Neuron (in vitro differentiated cells): ENCODE data around the gene SRPK1.
"Not testable (repeated sequence)": the region's sequence is repeated elsewhere in the genome, so short reads cannot be mapped to it uniquely, and the experiment has no call there.

Experiments
- H2AFZ ChIP-seq: one replicate; pipeline ENCODE4 v1.6.1; 2013; ENCODE audit warnings: low read depth, mild to moderate bottlenecking, inconsistent platforms, low read length, moderate library complexity
- H3K27me3 ChIP-seq: one replicate; pipeline ENCODE4 v1.6.1; 2013; ENCODE audit warnings: low read length; ENCODE audit not compliant: insufficient read depth
- H3K36me3 ChIP-seq: one replicate; pipeline ENCODE4 v1.6.1; 2013; ENCODE audit warnings: low read length; ENCODE audit not compliant: insufficient read depth
- H3K4me1 ChIP-seq: one replicate; pipeline ENCODE4 v1.6.1; 2013; ENCODE audit warnings: low read length; ENCODE audit not compliant: insufficient read depth
- H3K4me3 ChIP-seq: 2 replicates; pipeline ENCODE4 v1.5.1; 2013; ENCODE audit warnings: mild to moderate bottlenecking, low read length, moderate library complexity
- H3K9me3 ChIP-seq: one replicate; pipeline ENCODE4 v1.6.1; 2013; ENCODE audit warnings: low read length

The SRPK1 gene

DNA sequence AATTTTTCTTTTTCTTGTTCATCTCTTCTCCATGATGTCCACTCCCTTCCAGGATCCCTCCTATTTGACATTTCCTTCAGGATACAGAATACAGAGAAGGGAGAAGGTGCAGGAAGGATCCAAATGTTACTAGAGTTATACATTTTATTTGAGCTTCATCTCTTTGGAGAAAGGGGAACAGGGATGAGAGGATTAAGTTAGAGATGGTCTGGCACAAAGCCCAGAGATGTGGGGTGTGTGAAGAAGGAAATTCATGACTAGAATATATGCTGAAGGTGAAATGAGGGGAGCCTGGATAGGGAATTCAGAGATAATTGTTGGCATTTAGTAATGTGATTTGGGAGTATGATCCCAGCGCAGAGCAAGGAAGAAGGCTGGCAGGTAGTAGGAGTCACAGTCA lies 22.5 kb upstream of the SRPK1 start:
- no peaks in the 10 kb centered on the region for H3K36me3 ChIP-seq
- no peaks in the 10 kb centered on the region for H3K27me3 ChIP-seq
- H2AFZ ChIP-seq: no peak overlapping the region
- H3K9me3 ChIP-seq: no peaks in the 10 kb centered on the region
- H3K4me1 ChIP-seq: no peaks in the 10 kb centered on the region
- no peak overlapping the region for H3K4me3 ChIP-seq

DNA sequence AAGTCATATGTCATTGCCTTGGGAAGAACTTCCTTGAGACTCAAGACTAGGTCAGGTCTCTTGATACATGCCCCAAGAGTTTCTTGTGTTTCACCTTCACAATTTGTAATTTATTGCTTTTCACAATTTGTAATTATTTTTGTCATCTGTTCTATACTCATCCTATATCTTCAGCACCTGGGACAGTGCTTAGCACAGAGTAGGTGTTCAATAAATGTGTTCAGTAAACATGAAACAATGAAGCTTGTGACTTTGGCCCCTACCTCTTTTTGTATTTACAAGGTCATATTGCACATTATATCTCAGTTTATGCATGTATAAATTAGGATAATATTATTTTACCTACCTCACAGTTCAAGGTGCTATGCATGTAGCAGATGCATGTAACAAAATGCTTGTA lies 21.5 kb upstream of the SRPK1 start:
- H3K4me3 ChIP-seq: no peak overlapping the region
- no peaks in the 10 kb centered on the region for H3K4me1 ChIP-seq
- no peaks in the 10 kb centered on the region for H3K27me3 ChIP-seq
- H3K9me3 ChIP-seq: no peaks in the 10 kb centered on the region
- H2AFZ ChIP-seq: no peak overlapping the region
- H3K36me3 ChIP-seq: no peaks in the 10 kb centered on the region

DNA sequence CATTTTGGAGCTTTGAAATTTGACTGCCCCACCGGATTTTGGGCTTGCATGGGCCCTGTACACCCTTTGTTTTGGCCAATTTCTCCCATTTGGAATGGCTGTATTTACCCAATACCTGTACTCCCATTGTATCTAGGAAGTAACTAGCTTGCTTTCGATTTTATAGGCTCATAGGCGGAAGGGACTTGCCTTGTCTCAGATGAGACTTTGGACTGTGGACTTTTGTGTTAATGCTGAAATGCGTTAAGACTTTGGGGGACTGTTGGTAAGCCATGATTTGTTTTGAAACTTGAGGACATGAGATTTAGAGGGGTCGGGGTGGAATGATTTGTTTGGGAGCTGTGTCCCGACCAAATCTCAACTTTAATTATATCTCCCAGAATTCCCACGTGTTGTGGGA lies 20.3 kb upstream of the SRPK1 start:
- H2AFZ ChIP-seq, H3K4me1 ChIP-seq, H3K36me3 ChIP-seq, H3K9me3 ChIP-seq, H3K4me3 ChIP-seq, H3K27me3 ChIP-seq: not testable (repeated sequence)

DNA sequence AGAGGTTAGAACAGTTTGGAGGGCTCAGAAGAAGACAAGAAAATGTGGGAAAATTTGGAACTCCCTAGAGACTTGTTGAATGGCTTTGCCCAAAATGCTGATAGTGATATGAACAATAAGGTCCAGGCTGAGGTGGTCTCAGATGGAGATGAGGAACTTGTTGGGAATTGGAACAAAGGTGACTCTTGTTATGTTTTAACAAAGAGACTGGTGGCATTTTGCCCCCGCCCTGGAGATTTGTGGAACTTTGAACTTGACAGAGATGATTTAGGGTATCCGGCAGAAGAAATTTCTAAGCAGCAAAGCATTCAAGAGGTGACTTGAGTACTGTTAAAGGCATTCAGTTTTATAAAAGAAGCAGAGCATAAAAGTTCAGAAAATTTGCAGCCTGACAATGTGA lies 19.1 kb upstream of the SRPK1 start:
- not testable (repeated sequence) for H2AFZ ChIP-seq, H3K4me1 ChIP-seq, H3K36me3 ChIP-seq, H3K27me3 ChIP-seq, H3K4me3 ChIP-seq, H3K9me3 ChIP-seq

DNA sequence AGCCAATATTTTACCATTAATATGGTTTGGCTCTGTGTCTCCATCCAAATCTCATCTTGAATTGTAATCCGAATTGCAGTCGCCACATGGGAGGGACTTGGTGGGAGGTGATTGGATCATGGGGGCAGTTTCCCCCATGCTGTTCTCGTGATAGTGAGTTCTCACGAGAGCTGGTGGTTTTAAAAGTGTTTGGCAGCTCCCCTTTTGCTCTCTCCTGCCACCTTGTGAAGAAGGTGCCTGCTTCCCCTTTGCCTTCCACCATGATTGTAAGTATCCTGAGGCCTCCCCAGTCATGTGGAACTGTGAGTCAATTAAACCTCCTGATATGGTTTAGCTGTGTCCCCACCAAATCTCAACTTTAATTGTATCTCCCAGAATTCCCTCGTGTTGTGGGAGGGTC lies 18.4 kb upstream of the SRPK1 start:
- H3K9me3 ChIP-seq, H3K36me3 ChIP-seq, H3K27me3 ChIP-seq, H3K4me3 ChIP-seq, H3K4me1 ChIP-seq, H2AFZ ChIP-seq: not testable (repeated sequence)

DNA sequence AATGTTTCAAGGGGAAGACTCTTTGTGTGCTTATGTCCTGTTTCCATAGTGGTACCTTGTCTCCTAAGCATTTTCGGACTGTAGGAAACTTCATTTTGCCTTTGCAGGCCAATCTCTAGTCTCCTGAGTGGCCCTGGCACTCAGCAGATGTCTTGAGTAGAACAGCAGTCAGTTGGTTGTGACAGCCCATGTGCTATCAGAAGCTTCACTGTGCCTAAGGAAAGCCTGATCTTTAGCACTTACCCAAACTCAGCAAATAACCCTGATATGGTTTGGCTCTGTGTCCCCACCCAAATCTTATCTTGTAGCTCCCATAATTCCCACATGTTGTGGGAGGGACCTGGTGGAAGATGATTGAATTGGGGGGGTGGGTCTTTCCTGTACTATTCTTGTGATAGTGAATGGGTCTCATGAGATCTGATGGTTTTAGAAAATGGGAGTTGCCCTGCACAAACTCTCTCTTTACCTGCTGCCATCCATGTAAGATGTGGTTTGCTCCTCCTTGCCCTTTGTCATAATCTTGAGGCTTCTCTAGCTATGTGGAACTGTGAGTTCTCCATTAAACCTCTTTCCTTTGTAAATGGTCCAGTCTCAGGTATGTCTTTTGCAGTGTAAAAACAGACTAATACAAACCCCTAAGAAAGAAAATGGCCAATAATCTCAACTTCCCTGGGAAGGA lies 15.9 kb upstream of the SRPK1 start:
- Histone ChIP-seq H2AFZ (no peak overlapping the region), H3K9me3 (peaks cover 2% of the 10 kb centered on the region), H3K4me1 (no peaks in the 10 kb centered on the region), H3K27me3 (no peaks in the 10 kb centered on the region), H3K36me3 (no peaks in the 10 kb centered on the region), H3K4me3 (no peak overlapping the region)

DNA sequence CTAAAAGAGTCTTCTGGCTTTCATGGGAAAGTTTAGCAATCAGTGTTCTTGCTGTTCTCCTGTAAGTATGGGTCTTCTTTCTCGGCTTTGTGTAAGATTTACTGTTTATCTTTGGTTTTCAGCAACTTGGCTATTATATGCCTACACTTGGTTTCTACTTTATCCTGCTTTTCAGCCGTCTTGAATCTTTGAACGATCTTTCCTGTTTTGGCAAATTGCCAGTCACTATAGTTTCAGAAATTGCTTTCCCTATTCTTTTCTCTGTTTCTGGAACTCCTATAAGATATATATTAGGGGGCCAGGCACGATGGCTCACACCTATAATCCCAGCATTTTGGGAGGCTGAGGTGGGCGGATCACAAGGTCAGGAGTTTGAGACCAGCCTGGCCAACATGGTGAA lies 14.6 kb upstream of the SRPK1 start:
- Histone ChIP-seq H3K9me3 (peaks cover 2% of the 10 kb centered on the region), H2AFZ (no peak overlapping the region), H3K27me3 (no peaks in the 10 kb centered on the region), H3K4me1 (no peaks in the 10 kb centered on the region), H3K4me3 (no peak overlapping the region), H3K36me3 (no peaks in the 10 kb centered on the region)

DNA sequence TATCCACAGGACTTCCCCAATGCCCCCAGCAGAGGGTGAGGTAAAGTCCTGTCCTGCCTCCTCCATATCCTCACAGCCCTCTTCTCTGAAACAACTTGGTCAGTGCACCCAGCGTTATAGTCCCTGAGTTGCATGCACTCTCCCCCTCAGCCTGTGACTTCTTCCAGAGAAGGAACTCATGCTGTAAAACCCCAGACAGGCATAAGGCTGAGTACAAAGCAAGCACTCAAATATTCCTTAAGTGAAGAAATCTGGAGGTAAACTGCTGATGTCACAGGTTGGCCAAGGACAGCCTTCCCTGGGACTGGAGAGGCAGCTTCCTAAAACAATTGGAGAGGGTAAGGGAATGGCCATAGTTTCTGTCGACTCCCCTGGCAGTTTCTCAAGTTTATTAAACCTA lies 12.9 kb upstream of the SRPK1 start:
- H3K27me3 ChIP-seq: no peaks in the 10 kb centered on the region
- no peak overlapping the region for H3K4me3 ChIP-seq
- no peaks in the 10 kb centered on the region for H3K4me1 ChIP-seq
- no peaks in the 10 kb centered on the region for H3K36me3 ChIP-seq
- H2AFZ ChIP-seq: no peak overlapping the region
- H3K9me3 ChIP-seq: peaks cover 2% of the 10 kb centered on the region

DNA sequence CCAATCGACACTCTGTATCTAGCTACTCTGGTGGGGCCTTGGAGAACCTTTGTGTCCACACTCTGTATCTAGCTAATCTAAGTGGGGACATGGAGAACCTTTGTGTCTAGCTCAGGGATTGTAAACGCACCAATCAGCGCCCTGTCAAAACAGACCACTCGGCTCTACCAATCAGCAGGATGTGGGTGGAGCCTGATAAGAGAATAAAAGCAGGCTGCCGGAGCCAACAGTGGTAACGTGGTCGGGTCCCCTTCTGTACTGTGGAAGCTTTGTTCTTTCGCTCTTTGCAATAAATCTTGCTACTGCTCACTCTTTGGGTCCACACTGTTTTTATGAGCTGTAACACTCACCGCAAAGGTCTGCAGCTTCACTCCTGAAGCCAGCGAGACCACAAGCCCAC lies 11.0 kb upstream of the SRPK1 start:
- H3K27me3 ChIP-seq, H3K4me3 ChIP-seq, H3K36me3 ChIP-seq, H3K9me3 ChIP-seq, H3K4me1 ChIP-seq, H2AFZ ChIP-seq: not testable (repeated sequence)

DNA sequence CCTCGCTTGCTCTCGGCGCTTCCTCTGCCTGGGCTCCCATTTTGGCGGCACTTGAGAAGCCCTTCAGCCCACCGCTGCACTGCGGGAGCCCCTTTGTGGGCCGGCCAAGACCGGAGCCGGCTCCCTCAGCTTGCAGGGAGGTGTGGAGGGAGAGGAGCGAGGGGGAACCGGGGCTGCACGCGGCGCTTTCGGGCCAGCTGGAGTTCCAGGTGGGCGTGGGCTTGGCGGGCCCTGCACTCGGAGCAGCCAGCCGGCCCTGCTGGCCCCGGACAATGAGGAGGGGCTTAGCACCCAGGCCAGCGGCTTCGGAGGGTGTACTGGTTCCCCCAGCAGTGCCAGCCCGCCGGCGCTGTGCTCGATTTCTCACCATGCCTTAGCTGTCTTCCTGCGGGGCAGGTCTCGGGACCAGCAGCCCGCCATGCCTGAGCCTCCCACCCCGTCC lies 10.2 kb upstream of the SRPK1 start:
- Histone ChIP-seq H3K9me3 (no peaks in the 10 kb centered on the region), H2AFZ (no peak overlapping the region), H3K36me3 (no peaks in the 10 kb centered on the region), H3K4me1 (no peaks in the 10 kb centered on the region), H3K4me3 (no peak overlapping the region), H3K27me3 (no peaks in the 10 kb centered on the region)

DNA sequence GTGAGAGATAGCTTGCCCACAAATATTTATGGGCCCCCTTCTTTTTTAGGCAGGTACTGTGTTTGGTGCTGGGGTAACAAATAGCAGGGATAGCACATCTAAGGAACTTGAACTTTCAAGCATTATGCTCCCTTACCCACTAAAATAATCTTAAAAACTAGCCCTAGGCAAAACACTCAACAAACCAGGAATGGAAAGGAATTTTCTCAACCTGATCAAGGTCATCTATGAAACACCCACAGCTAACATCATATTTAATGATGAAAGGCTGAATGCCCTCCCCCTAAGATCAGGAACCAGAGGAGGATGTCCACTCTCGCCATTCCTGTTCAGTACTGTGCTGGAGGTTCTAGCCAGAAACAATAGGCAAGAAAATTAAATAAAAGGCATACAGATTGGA lies 8.7 kb upstream of the SRPK1 start:
- Histone ChIP-seq H3K4me3 (no peak overlapping the region), H3K36me3 (no peaks in the 10 kb centered on the region), H3K27me3 (no peaks in the 10 kb centered on the region), H3K4me1 (no peaks in the 10 kb centered on the region), H2AFZ (no peak overlapping the region), H3K9me3 (no peaks in the 10 kb centered on the region)

DNA sequence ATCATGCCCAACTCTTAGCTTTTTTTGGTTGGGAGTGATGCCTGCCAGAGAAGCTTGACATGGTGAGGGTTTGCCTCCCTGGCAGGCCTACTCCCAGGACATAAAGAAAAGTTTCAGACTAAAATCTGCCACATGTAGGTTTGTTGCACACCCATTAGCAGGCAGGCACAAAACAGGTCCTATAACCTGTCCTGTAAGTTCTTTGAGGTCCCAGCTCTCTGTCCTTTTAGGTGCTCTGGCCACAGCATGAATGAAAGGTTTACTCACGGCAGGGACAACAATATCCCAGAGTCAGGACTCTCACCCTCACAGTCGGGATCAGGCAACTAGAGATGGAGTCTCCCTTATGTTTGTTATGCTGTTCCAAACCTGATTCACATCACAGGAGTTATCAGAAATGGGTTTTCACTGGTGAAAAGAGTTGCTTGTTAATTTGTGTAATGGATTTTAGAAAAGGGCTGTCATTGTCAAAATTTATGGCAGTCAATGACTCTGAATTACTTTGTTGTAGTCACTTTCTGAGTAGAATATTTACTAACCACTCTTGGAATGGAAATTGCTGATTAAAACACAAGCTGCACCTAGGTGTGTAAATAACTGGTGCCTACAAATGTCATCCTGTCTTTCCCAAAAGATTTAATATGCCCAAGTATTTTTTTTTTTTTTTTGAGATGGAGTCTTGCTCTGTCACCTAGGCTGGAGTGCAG lies 5.8 kb upstream of the SRPK1 start:
- Histone ChIP-seq H3K4me3 (no peak overlapping the region), H3K27me3 (no peaks in the 10 kb centered on the region), H3K36me3 (no peaks in the 10 kb centered on the region), H3K9me3 (no peaks in the 10 kb centered on the region), H2AFZ (no peak overlapping the region), H3K4me1 (no peaks in the 10 kb centered on the region)

DNA sequence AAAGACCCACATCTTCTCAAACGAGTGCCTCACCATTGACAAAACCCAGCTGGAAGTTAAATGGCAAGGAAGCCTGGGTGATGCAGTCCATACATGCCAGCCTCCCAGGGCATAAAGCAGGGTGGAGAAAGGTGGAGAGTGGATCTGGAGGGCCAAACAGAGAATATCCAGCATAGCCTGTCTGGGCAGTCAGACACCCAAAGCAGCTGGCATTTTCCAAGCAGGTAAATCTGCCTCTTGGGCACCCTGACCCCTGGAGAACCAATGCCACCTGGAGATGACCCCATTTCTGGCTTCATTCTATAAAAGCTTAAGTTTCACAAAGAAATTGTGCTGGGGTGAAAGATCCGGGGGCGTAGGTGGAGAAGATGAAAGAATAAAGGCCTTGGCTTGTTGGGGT lies 5.1 kb upstream of the SRPK1 start:
- H2AFZ ChIP-seq: no peak overlapping the region
- no peaks in the 10 kb centered on the region for H3K36me3 ChIP-seq
- no peaks in the 10 kb centered on the region for H3K9me3 ChIP-seq
- H3K4me3 ChIP-seq: no peak overlapping the region
- H3K4me1 ChIP-seq: peaks cover 3% of the 10 kb centered on the region
- H3K27me3 ChIP-seq: no peaks in the 10 kb centered on the region

DNA sequence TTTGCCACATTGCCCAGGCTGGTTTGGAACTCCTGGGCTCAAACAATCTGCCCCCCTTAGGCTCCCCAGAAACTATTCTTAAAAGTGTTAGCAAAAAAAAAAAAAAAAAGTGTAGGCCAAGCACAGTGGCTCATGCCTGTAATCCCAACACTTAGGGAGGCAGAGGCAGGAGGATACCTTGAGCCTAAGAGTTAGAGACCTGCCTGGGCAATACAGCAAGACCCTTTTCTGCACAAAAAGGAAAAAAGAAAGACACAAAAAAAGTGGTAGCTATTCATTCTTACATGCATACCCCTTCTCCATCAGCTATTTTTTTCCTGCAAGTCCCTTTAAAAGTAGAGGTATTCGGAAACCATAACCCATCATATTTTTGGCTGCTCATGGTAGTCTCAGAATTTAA lies 3.2 kb upstream of the SRPK1 start:
- H2AFZ ChIP-seq: no peak overlapping the region
- peaks cover 10% of the 10 kb centered on the region for H3K4me1 ChIP-seq
- no peaks in the 10 kb centered on the region for H3K36me3 ChIP-seq
- no peaks in the 10 kb centered on the region for H3K27me3 ChIP-seq
- H3K4me3 ChIP-seq: no peak overlapping the region
- H3K9me3 ChIP-seq: no peaks in the 10 kb centered on the region
